Effector memory CD8-positive, alpha-beta T cell (primary cell): ENCODE data around the gene DUOX2.
"Not testable (repeated sequence)": the region's sequence is repeated elsewhere in the genome, so short reads cannot be mapped to it uniquely, and the experiment has no call there.

ENCODE experiments used
- ATAC-seq: fragments of 150-1000 bp; cut with Tn5 transposase; replicated peaks from 2 replicates; pipeline ENCODE4 v1.10.0; 2021; ENCODE audit warnings: mild to moderate bottlenecking, moderate library complexity
- DNase-seq, 3 experiments: peaks; one replicate each; pipeline ENCODE4 v3.0.0; 2021
- H3K27ac Mint-ChIP-seq, 2 donors: one replicate each; pipeline ENCODE4 v1.8.0; 2022; ENCODE audit warnings: mild to moderate bottlenecking in 2 of 2, mixed read lengths in 2 of 2, moderate library complexity in 2 of 2
- H3K27me3 Mint-ChIP-seq, 2 donors: one replicate each; pipeline ENCODE4 v1.8.0; 2022; ENCODE audit warnings: mixed read lengths in 2 of 2
- H3K36me3 Mint-ChIP-seq: one replicate; pipeline ENCODE4 v1.8.0; 2022; ENCODE audit warnings: mild to moderate bottlenecking, moderate library complexity, mixed read lengths; ENCODE audit not compliant: insufficient read depth
- H3K4me1 Mint-ChIP-seq, 2 donors: one replicate each; pipeline ENCODE4 v1.8.0; 2022; ENCODE audit warnings: low read depth in 2 of 2, mixed read lengths in 2 of 2
- H3K4me3 Mint-ChIP-seq, 2 donors: one replicate each; pipeline ENCODE4 v1.8.0; 2022; ENCODE audit warnings: mild to moderate bottlenecking in 2 of 2, mixed read lengths in 2 of 2, moderate library complexity in 2 of 2
- H3K9me3 Mint-ChIP-seq, 2 donors: one replicate each; pipeline ENCODE4 v1.8.0; 2022; ENCODE audit warnings: mixed read lengths in 2 of 2

The DUOX2 gene

GRCh38 chr15:45042859-45043258 is 71.1 kb downstream of the DUOX2 start:
- not testable (repeated sequence) for ATAC-seq, H3K4me3 Mint-ChIP-seq, H3K9me3 Mint-ChIP-seq, H3K27me3 Mint-ChIP-seq, DNase-seq, H3K36me3 Mint-ChIP-seq, H3K4me1 Mint-ChIP-seq, H3K27ac Mint-ChIP-seq
